ENCODE data around the gene RBM28.

GRCh38 chr7:128366300-128366699, 22.6 kb upstream of the RBM28 start:
- TF ChIP-seq POLR2A (IDR thresholded peaks at IDR 0.05) (no peak), CTCF (IDR thresholded peaks at IDR 0.05) (no peak)
